Measurements from ENCODE around the gene PTGIS. TPM values are rescaled to one million over a fixed set of nuclear protein-coding genes. Genes with fewer than 3 reads are reported as not detected.

The PTGIS gene
- total RNA-seq, 2 donors from 2014 or later: 14.1 to 20.9 TPM

DNA sequence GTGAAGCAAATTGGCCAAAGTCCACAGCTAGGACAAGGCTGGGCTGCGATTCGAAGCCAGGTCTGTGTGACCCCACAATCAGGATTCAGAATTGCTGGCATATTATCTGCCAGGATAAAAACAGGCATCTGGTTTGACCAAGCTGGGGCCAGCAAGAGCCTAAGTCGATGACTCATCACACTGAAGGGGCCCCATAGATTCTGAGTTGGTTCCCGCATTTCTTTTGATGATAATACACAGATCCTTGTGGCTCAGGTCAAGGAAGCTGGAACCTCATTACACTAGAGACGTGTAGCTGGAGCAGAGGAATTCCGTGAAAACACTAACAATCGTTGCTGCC is 92.0 kb downstream of the PTGIS start:
- 90% methylated on average over 6 to 7 of the region's 7 CpGs for WGBS, 2 experiments (ENCODE audit: insufficient coverage in 1 of 2, insufficient read length in 1 of 2)
- Mint-ChIP-seq H3K4me3 (no peak overlapping the region), H3K27ac (no peak overlapping the region)

GRCh38 chr20:49475292-49476015 is 92.5 kb downstream of the PTGIS start:
- Histone ChIP-seq H3K9me3 (ENCODE audit: control insufficient read depth, low read length) (no peaks in the 10 kb centered on the region), H3K4me1 (ENCODE audit: control insufficient read depth, insufficient read depth, low read length) (peaks cover 10% of the 10 kb centered on the region), H3K9ac (ENCODE audit: extremely low read depth, low read length, poor library complexity, severe bottlenecking) (no peak overlapping the region), H3K27ac (ENCODE audit: low read depth, low read length) (no peak overlapping the region), H3K27me3 (ENCODE audit: control insufficient read depth, insufficient read depth, low read length, poor library complexity, severe bottlenecking) (peaks cover 6% of the 10 kb centered on the region), H3K4me3 (ENCODE audit: low read length) (no peak overlapping the region), H3K36me3 (ENCODE audit: control insufficient read depth, insufficient read depth, low read length) (no peaks in the 10 kb centered on the region)
- DNase-seq: no peak
- H3K4me3 Mint-ChIP-seq: no peak overlapping the region
- no peak overlapping the region for H3K27ac Mint-ChIP-seq
- WGBS, 2 experiments (ENCODE audit: insufficient coverage in 1 of 2, insufficient read length in 1 of 2): 95 to 100% methylated on average over 1 to 6 of the region's 6 CpGs
- H3K4me1 Mint-ChIP-seq: peaks cover 9% of the 10 kb centered on the region
- H3K36me3 Mint-ChIP-seq (ENCODE audit: low read depth): no peaks in the 10 kb centered on the region
- TF ChIP-seq, protein P1, sequence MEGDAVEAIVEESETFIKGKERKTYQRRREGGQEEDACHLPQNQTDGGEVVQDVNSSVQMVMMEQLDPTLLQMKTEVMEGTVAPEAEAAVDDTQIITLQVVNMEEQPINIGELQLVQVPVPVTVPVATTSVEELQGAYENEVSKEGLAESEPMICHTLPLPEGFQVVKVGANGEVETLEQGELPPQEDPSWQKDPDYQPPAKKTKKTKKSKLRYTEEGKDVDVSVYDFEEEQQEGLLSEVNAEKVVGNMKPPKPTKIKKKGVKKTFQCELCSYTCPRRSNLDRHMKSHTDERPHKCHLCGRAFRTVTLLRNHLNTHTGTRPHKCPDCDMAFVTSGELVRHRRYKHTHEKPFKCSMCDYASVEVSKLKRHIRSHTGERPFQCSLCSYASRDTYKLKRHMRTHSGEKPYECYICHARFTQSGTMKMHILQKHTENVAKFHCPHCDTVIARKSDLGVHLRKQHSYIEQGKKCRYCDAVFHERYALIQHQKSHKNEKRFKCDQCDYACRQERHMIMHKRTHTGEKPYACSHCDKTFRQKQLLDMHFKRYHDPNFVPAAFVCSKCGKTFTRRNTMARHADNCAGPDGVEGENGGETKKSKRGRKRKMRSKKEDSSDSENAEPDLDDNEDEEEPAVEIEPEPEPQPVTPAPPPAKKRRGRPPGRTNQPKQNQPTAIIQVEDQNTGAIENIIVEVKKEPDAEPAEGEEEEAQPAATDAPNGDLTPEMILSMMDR (conservative IDR thresholded peaks at IDR 0.05): no peak
- H3K9me3 Mint-ChIP-seq: no peaks in the 10 kb centered on the region
- H3K27me3 Mint-ChIP-seq (ENCODE audit: insufficient read depth): peaks cover 2% of the 10 kb centered on the region

More for the DNA sequence above, 92.0 kb downstream of the PTGIS start:
- peaks cover 5% of the 10 kb centered on the region for H3K27me3 Mint-ChIP-seq (ENCODE audit: insufficient read depth)
- no peaks in the 10 kb centered on the region for H3K36me3 Mint-ChIP-seq (ENCODE audit: low read depth)
- H3K9me3 ChIP-seq (ENCODE audit: control insufficient read depth, low read length): no peaks in the 10 kb centered on the region
- no peaks in the 10 kb centered on the region for H3K36me3 ChIP-seq (ENCODE audit: control insufficient read depth, insufficient read depth, low read length)
- DNase-seq: no peak
- TF ChIP-seq, protein P1 (conservative IDR thresholded peaks at IDR 0.05): no peak
- peaks cover 10% of the 10 kb centered on the region for H3K4me1 ChIP-seq (ENCODE audit: control insufficient read depth, insufficient read depth, low read length)
- no peak overlapping the region for H3K9ac ChIP-seq (ENCODE audit: extremely low read depth, low read length, poor library complexity, severe bottlenecking)
- no peaks in the 10 kb centered on the region for H3K9me3 Mint-ChIP-seq
- no peak overlapping the region for H3K4me3 ChIP-seq (ENCODE audit: low read length)
- no peak overlapping the region for H3K27ac ChIP-seq (ENCODE audit: low read depth, low read length)
- H3K27me3 ChIP-seq (ENCODE audit: control insufficient read depth, insufficient read depth, low read length, poor library complexity, severe bottlenecking): peaks cover 3% of the 10 kb centered on the region
- H3K4me1 Mint-ChIP-seq: peaks cover 9% of the 10 kb centered on the region

- no peaks in the 10 kb centered on the region for H3K36me3 ChIP-seq (ENCODE audit: control insufficient read depth, insufficient read depth, low read length)
- H3K27ac ChIP-seq (ENCODE audit: low read depth, low read length): no peak overlapping the region
- Mint-ChIP-seq H3K4me1 (peaks cover 10% of the 10 kb centered on the region), H3K9me3 (no peaks in the 10 kb centered on the region), H3K36me3 (ENCODE audit: low read depth) (no peaks in the 10 kb centered on the region), H3K4me3 (no peak overlapping the region), H3K27me3 (ENCODE audit: insufficient read depth) (peaks cover 2% of the 10 kb centered on the region), H3K27ac (no peak overlapping the region)
- peaks cover 6% of the 10 kb centered on the region for H3K27me3 ChIP-seq (ENCODE audit: control insufficient read depth, insufficient read depth, low read length, poor library complexity, severe bottlenecking)
- no peaks in the 10 kb centered on the region for H3K9me3 ChIP-seq (ENCODE audit: control insufficient read depth, low read length)
- no peak for DNase-seq
- 93 to 100% methylated on average over 3 to 5 of the region's 5 CpGs for WGBS, 2 experiments (ENCODE audit: insufficient coverage in 1 of 2, insufficient read length in 1 of 2)
- no peak overlapping the region for H3K4me3 ChIP-seq (ENCODE audit: low read length)
- peaks cover 8% of the 10 kb centered on the region for H3K4me1 ChIP-seq (ENCODE audit: control insufficient read depth, insufficient read depth, low read length)
- no peak overlapping the region for H3K9ac ChIP-seq (ENCODE audit: extremely low read depth, low read length, poor library complexity, severe bottlenecking)
- TF ChIP-seq, protein P1 (conservative IDR thresholded peaks at IDR 0.05): no peak
Observed at GRCh38 chr20:49471397-49471796, 96.5 kb downstream of the PTGIS start.

All from endodermal cell (in vitro differentiated cells).